IMR-90 (cell line): ENCODE measurements around the gene DYTN. TPM values are rescaled to one million over a fixed set of nuclear protein-coding genes. Genes with fewer than 3 reads are reported as not detected.

Source experiments
- ATAC-seq: fragments of 200-7000 bp; cut with Tn5 transposase; 2 replicates; pipeline ENCODE4 v1.9.1; 2020; ENCODE audit warnings: low read depth, mild to moderate bottlenecking, moderate library complexity
- BruUV-seq: library from RNA; stranded (reverse); fragments of 400-500 nt; replicated peaks from 2 replicates; lab custom pipeline; 2021; lab: Mats Ljungman, UMichigan
- CTCF ChIA-PET: fragments of 300-600 bp; formaldehyde crosslinking; extraction: SDS; loops from one replicate; lab custom pipeline; 2021; ENCODE audit warnings: antibody characterized with exemption; lab: Yijun Ruan, JAX
- POLR2A ChIA-PET: fragments of 300-600 bp; sonication (Branson Sonifier 250); formaldehyde crosslinking; loops from one replicate; lab custom pipeline; 2022; ENCODE audit warnings: antibody characterized with exemption; ENCODE audit not compliant: unreplicated experiment; lab: Charles Lee
- DNase-seq: peaks from one replicate; pipeline ENCODE4 v3.0.0; 2013
- H2AFZ ChIP-seq: replicated peaks from 2 replicates; pipeline ENCODE3; 2013; ENCODE audit warnings: low read length, mild to moderate bottlenecking; ENCODE audit not compliant: poor library complexity
- H2AK5ac ChIP-seq: 2 replicates; pipeline ENCODE4 v1.6.1; 2013; ENCODE audit warnings: low read depth, low read length, inconsistent platforms
- H2AK9ac ChIP-seq: replicated peaks from 2 replicates; pipeline ENCODE3; 2013; ENCODE audit warnings: mild to moderate bottlenecking, low read depth, low read length, moderate library complexity; ENCODE audit not compliant: poor library complexity
- H2BK120ac ChIP-seq: 2 replicates; pipeline ENCODE4 v1.6.1; 2013; ENCODE audit warnings: low read depth, low read length, inconsistent platforms
- H2BK15ac ChIP-seq: 3 replicates; pipeline ENCODE4 v1.6.1; 2013; ENCODE audit warnings: low read depth, low read length, inconsistent platforms
- H2BK20ac ChIP-seq: 2 replicates; pipeline ENCODE4 v1.6.1; 2013; ENCODE audit warnings: low read depth, mild to moderate bottlenecking, inconsistent platforms, low read length, moderate library complexity
- H2BK5ac ChIP-seq: 2 replicates; pipeline ENCODE4 v1.6.1; 2013; ENCODE audit warnings: mild to moderate bottlenecking, low read depth, low read length, inconsistent platforms; ENCODE audit not compliant: poor library complexity, severe bottlenecking
- H3K14ac ChIP-seq: replicated peaks from 2 replicates; pipeline ENCODE4 v1.6.1; 2013; ENCODE audit warnings: low read depth, low read length, inconsistent platforms
- H3K18ac ChIP-seq: 2 replicates; pipeline ENCODE4 v1.6.1; 2013; ENCODE audit warnings: low read depth, low read length, control low read depth
- H3K23ac ChIP-seq: 2 replicates; pipeline ENCODE4 v1.6.1; 2013; ENCODE audit warnings: low read depth, low read length, inconsistent platforms
- H3K27ac ChIP-seq: 2 replicates; pipeline ENCODE4 v1.5.1; 2013; ENCODE audit warnings: mild to moderate bottlenecking, control low read depth, low read length; ENCODE audit not compliant: insufficient read depth
- H3K27me3 ChIP-seq: 2 replicates; pipeline ENCODE4 v1.6.1; 2013; ENCODE audit warnings: low read length; ENCODE audit not compliant: control insufficient read depth, insufficient read depth
- H3K36me3 ChIP-seq: 2 replicates; pipeline ENCODE4 v1.6.1; 2013; ENCODE audit warnings: low read length, mixed read lengths; ENCODE audit not compliant: control insufficient read depth, insufficient read depth
- H3K4ac ChIP-seq: 2 replicates; pipeline ENCODE4 v1.6.1; 2013; ENCODE audit warnings: low read depth, low read length, inconsistent platforms
- H3K4me1 ChIP-seq: 2 replicates; pipeline ENCODE4 v1.6.1; 2013; ENCODE audit warnings: low read length, mixed read lengths; ENCODE audit not compliant: control insufficient read depth, insufficient read depth
- H3K4me2 ChIP-seq: 2 replicates; pipeline ENCODE4 v1.6.1; 2013; ENCODE audit warnings: low read depth, mild to moderate bottlenecking, control low read depth, low read length, moderate library complexity
- H3K4me3 ChIP-seq: 2 replicates; pipeline ENCODE4 v1.5.1; 2013; ENCODE audit warnings: low read depth, mild to moderate bottlenecking, control low read depth, low read length, moderate library complexity; ENCODE audit not compliant: insufficient read depth
- H3K56ac ChIP-seq: 2 replicates; pipeline ENCODE4 v1.6.1; 2013; ENCODE audit warnings: low read length, inconsistent platforms; ENCODE audit not compliant: insufficient read depth; ENCODE audit errors: extremely low read depth
- H3K79me1 ChIP-seq, 2 experiments: 2 replicates each; pipeline ENCODE4 v1.6.1; 2013; ENCODE audit warnings: low read length in 2 of 2, inconsistent platforms in 1 of 2, low read depth in 1 of 2
- H3K9ac ChIP-seq: 2 replicates; pipeline ENCODE4 v1.6.1; 2013; ENCODE audit warnings: low read depth, low read length, control low read depth
- H3K9me1 ChIP-seq: 2 replicates; pipeline ENCODE4 v1.6.1; 2013; ENCODE audit warnings: low read length, inconsistent platforms; ENCODE audit not compliant: insufficient read depth
- H3K9me3 ChIP-seq: 2 replicates; pipeline ENCODE4 v1.6.1; 2013; ENCODE audit warnings: low read length; ENCODE audit not compliant: control insufficient read depth, insufficient read depth
- H4K20me1 ChIP-seq: 2 replicates; pipeline ENCODE4 v1.6.1; 2013; ENCODE audit warnings: low read length, inconsistent platforms; ENCODE audit not compliant: insufficient read depth
- H4K5ac ChIP-seq: 2 replicates; pipeline ENCODE4 v1.6.1; 2013; ENCODE audit warnings: mild to moderate bottlenecking, low read depth, low read length, control low read depth
- H4K8ac ChIP-seq, 2 experiments: 2 replicates each; pipeline ENCODE4 v1.6.1; 2013; ENCODE audit warnings: low read depth in 2 of 2, low read length in 2 of 2, control low read depth in 1 of 2, inconsistent platforms in 1 of 2
- H4K91ac ChIP-seq: 2 replicates; pipeline ENCODE4 v1.6.1; 2013; ENCODE audit warnings: low read depth, low read length, inconsistent platforms; ENCODE audit not compliant: insufficient read depth
- MAZ ChIP-seq: IDR thresholded peaks from 2 replicates; pipeline ENCODE4 v1.6.1; 2012; ENCODE audit warnings: low read depth, mild to moderate bottlenecking, low read length, improper control_type of control experiment, moderate library complexity, borderline replicate concordance
- NFE2L2 ChIP-seq: fragments of 150-350 bp; IDR thresholded peaks from 2 replicates; pipeline ENCODE4 v1.6.1; 2016; ENCODE audit warnings: low read depth, mild to moderate bottlenecking, low read length
- POLR2A ChIP-seq: IDR thresholded peaks from 2 replicates; pipeline ENCODE4 v1.6.1; 2012; ENCODE audit warnings: mild to moderate bottlenecking, low read depth, low read length
- WGBS, 2 experiments: methylation state at CpG; one replicate each; pipeline versions ENCODE4 v1.1.5 to v1.1.7; 2013; ENCODE audit warnings: missing lambda C conversion rate in 2 of 2; ENCODE audit not compliant: insufficient read length in 1 of 2; ENCODE audit errors: extremely low coverage in 2 of 2; 5-methylcytosine and 5-hydroxymethylcytosine counted together
- dilution Hi-C: fragments of 300-500 bp; cut with HindIII; formaldehyde crosslinking; loops from one replicate; pipeline ENCODE4 v1.14.3; 2018; ENCODE audit warnings: low sequenced_read_pairs; ENCODE audit not compliant: unreplicated experiment
- in situ Hi-C: fragments of 300-500 bp; cut with MboI; formaldehyde crosslinking; loops from 3 replicates; pipeline ENCODE4 v1.14.3; 2019; ENCODE audit warnings: low sequenced_read_pairs, inconsistent platforms, mixed read lengths
- intact Hi-C: fragments of 100-400 bp; cut with micrococcal nuclease; formaldehyde crosslinking; loops from 2 replicates; pipeline ENCODE4 v1.10.0; 2022
- polyA plus RNA-seq, 3 experiments: library from polyadenylated mRNA; depleted of rRNA; stranded (reverse); fragments of >200 nt; gene quantifications; 2 replicates each; pipeline ENCODE4 v1.2.3, GENCODE V29; 2012; ENCODE audit warnings: low replicate concordance in 1 of 3
- total RNA-seq: library from RNA; depleted of rRNA; stranded (reverse); fragments of >200 nt; gene quantifications from 2 replicates; pipeline ENCODE4 v1.2.3, GENCODE V29; 2012

Gene DYTN
- total and polyA plus RNA-seq, 2 of the 4 experiments (the other 2 are of a cell fraction) = not detected

DNA sequence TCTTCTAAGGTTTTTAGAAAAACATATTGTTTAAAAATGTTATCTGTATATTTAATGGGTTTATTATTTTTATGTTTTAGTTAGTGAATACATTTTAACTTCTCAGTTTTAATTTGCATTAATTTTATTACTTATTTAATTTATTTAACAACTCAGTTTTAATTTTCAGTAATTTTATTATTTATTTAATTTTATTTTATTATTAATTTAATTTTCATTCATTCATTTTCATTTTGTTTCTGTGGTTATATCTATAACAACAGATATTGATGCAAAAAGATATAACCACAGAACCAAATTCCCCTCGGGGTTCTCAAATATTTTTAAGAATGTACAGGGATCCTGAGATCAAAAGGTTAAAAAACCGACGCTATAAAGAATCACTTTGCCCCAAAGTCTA lies 52.9 kb downstream of the DYTN start:
- Histone ChIP-seq H4K91ac (no peak overlapping the region), H3K23ac (no peak overlapping the region), H2BK120ac (no peak overlapping the region), H3K9me1 (no peaks in the 10 kb centered on the region), H2BK20ac (no peak overlapping the region), H3K4me2 (no peak overlapping the region), H3K9ac (no peak overlapping the region), H2AK5ac (no peak overlapping the region), H2BK5ac (no peak overlapping the region), H3K36me3 (no peaks in the 10 kb centered on the region), H3K4me1 (no peaks in the 10 kb centered on the region), H3K18ac (no peak overlapping the region), H3K27me3 (no peaks in the 10 kb centered on the region), H3K4ac (no peak overlapping the region), H3K27ac (no peak overlapping the region), H2AK9ac (no peak overlapping the region), H3K56ac (no peak overlapping the region), H3K79me1 (no peaks in the 10 kb centered on the region), H4K5ac (no peak overlapping the region), H4K20me1 (no peaks in the 10 kb centered on the region), H2BK15ac (no peak overlapping the region), H3K9me3 (no peaks in the 10 kb centered on the region), H3K14ac (no peak overlapping the region), H3K4me3 (no peak overlapping the region), H4K8ac (no peak overlapping the region), H2AFZ (no peak overlapping the region)
- intact Hi-C loops (no loop called here), dilution Hi-C loops (no loop called here), in situ Hi-C loops (no loop called here)
- ATAC-seq = no peak
- WGBS, 2 experiments = no CpG with 5 or more reads among the region's 3 CpGs
- POLR2A ChIA-PET = no interaction called here
- BruUV-seq = no TSS peak
- DNase-seq = no peak
- CTCF ChIA-PET = interaction anchor here (0.6 kb wide), 1 partner anchor 193 kb away, joined by 3 read pairs; no protein-coding TSS in a partner anchor
- TF ChIP-seq POLR2A (no peak), MAZ (no peak), NFE2L2 (no peak)
